Measurements from ENCODE around the gene HMCN1.

Gene HMCN1

GRCh38 chr1:185804608-185805007 is 70.4 kb downstream of the HMCN1 start:
- no peak for DNase-seq (ENCODE audit: low spot score)

- DNase-seq (ENCODE audit: low spot score): no peak
These were observed 73.1 kb downstream of the HMCN1 start for GRCh38 chr1:185807275-185807674.

- no peak for DNase-seq (ENCODE audit: low spot score)
These were observed 74.4 kb downstream of the HMCN1 start for GRCh38 chr1:185808631-185809030.

GRCh38 chr1:185811073-185811709 is 77.0 kb downstream of the HMCN1 start:
- no peak for DNase-seq (ENCODE audit: low spot score)

GRCh38 chr1:185812934-185813333 is 78.7 kb downstream of the HMCN1 start:
- no peak for DNase-seq (ENCODE audit: low spot score)

- DNase-seq (ENCODE audit: low spot score): no peak
These were observed 79.3 kb downstream of the HMCN1 start for GRCh38 chr1:185813401-185813979.

- DNase-seq (ENCODE audit: low spot score): no peak
These were observed 82.3 kb downstream of the HMCN1 start for GRCh38 chr1:185816460-185816859.

- no peak for DNase-seq (ENCODE audit: low spot score)
These were observed 85.6 kb downstream of the HMCN1 start for GRCh38 chr1:185819798-185820197.

- DNase-seq (ENCODE audit: low spot score): no peak
These were observed 87.6 kb downstream of the HMCN1 start for GRCh38 chr1:185821612-185822385.

GRCh38 chr1:185823467-185823866 is 89.3 kb downstream of the HMCN1 start:
- no peak for DNase-seq (ENCODE audit: low spot score)

GRCh38 chr1:185824106-185824505 is 89.9 kb downstream of the HMCN1 start:
- no peak for DNase-seq (ENCODE audit: low spot score)

GRCh38 chr1:185825556-185825955 is 91.4 kb downstream of the HMCN1 start:
- no peak for DNase-seq (ENCODE audit: low spot score)

- DNase-seq (ENCODE audit: low spot score): no peak
These were observed 100.2 kb downstream of the HMCN1 start for GRCh38 chr1:185834371-185834905.

GRCh38 chr1:185835191-185835590 is 101.0 kb downstream of the HMCN1 start:
- no peak for DNase-seq (ENCODE audit: low spot score)

GRCh38 chr1:185837711-185838110 is 103.5 kb downstream of the HMCN1 start:
- no peak for DNase-seq (ENCODE audit: low spot score)

GRCh38 chr1:185838111-185838510 is 103.9 kb downstream of the HMCN1 start:
- DNase-seq (ENCODE audit: low spot score): no peak

GRCh38 chr1:185840880-185841279 is 106.7 kb downstream of the HMCN1 start:
- no peak for DNase-seq (ENCODE audit: low spot score)

- peak; percentile 10 for DNase-seq (ENCODE audit: low spot score)
These were observed 109.2 kb downstream of the HMCN1 start for GRCh38 chr1:185843297-185843869.

GRCh38 chr1:185843986-185844385 is 109.8 kb downstream of the HMCN1 start:
- no peak for DNase-seq (ENCODE audit: low spot score)

- DNase-seq (ENCODE audit: low spot score): no peak
These were observed 112.7 kb downstream of the HMCN1 start for GRCh38 chr1:185846672-185847444.

GRCh38 chr1:185849014-185849413 is 114.8 kb downstream of the HMCN1 start:
- no peak for DNase-seq (ENCODE audit: low spot score)

- DNase-seq (ENCODE audit: low spot score): peak; percentile 22
These were observed 116.2 kb downstream of the HMCN1 start for GRCh38 chr1:185850366-185850765.

All from iPS-NIHi11 (cell line).